GM19239 (cell line): ENCODE results near the gene PHACTR3.

Source experiments
- DNase-seq: peaks from one replicate; pipeline ENCODE4 v3.0.0; 2011; ENCODE audit warnings: low spot score; ENCODE audit not compliant: insufficient read length
- FAIRE-seq: peaks from 2 replicates; lab custom pipeline; 2011; peaks lifted over from hg19 to GRCh38; lab: Jason Lieb, UNC

PHACTR3 gene

DNA sequence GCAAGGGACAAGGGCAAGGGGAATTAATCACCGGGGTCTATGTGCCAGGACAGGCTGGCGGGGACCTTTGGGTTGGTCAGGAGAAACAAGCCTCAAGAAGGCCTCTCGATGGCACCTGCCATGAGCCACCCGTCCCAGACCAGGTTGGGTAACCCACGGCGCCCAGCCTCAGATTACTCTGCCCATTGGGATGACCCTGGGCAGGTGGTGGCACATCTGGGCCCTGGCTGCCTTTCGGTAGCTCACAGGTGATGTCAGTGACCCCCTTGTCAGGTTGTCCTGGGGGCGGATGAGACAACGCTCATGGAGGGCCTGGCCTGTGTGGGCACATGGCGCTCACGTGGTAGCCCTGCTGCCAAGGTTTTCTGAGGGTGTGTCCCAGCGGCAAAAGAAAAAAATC lies 176.9 kb downstream of the PHACTR3 start:
- no peak for FAIRE-seq
- DNase-seq = no peak

DNA sequence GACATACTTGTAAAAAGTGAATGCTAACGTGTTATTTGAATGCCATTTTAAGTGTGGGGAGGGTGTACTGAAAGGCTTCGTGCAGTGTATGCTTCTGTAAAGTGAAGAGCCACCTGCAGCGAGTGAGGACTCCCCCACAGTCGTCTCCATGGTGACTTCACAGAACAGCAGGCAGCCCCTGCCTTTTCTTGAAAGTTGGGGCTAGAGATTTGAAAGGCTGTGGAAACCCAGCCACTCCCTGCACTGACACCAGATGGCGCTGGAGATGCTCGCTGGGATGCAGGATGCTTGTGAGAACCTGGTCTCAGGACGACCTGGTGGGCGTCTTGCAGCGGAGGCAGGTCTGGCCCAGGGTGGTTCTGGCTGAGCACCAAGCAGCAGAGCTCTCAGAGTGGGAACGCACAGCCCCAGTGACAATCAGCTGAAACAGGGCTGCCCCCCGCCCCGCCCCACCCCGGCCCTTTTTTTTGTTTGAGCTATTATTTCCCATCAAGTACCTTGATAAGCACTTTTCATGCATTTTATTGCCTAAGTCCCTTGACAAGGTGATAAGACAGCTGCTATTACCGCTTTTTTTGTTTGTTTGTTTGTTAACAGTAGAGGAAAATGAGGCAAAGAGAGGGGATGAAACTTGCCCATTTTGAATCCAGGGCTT lies 178.8 kb downstream of the PHACTR3 start:
- peak; percentile 63 for DNase-seq
- FAIRE-seq = no peak

DNA sequence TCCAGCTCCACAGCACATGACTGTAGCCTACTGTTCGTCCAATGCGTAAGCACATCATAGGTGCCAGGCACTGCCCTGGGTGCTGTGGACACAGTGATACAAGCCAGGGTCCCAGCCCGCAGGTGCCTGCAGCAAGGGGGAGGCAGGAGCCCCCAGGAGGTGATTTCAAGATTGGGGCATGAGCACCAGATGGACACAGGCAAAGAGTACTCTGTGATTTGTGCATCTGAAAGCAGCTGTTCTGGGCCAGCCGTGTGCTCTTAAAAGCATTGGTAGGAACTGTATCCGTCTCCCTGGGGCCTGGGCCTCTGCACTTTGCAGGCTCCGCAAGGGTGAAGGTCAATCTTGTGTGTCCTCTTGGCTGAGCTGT lies 179.3 kb downstream of the PHACTR3 start:
- DNase-seq (no peak), FAIRE-seq (no peak)

DNA sequence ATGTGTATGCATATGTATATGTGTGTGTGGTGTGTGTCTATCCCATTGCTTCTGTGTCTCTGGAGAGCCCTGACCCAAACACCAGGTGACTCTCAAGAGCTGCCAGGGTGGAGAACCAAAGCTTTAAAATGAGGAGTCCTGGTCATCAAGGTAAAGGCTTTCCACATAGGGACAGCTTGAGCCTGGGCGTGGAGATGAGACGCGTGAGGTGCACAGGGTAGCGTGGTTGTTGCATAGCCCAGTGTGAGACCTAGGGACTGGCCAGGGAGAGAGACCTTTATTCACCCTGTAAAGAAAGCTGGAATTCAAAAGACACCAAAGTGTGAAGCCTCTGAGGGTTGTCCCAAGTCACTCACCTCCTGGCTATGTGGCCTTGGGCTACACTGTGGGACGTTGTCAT lies 180.0 kb downstream of the PHACTR3 start:
- FAIRE-seq (no peak), DNase-seq (no peak)

DNA sequence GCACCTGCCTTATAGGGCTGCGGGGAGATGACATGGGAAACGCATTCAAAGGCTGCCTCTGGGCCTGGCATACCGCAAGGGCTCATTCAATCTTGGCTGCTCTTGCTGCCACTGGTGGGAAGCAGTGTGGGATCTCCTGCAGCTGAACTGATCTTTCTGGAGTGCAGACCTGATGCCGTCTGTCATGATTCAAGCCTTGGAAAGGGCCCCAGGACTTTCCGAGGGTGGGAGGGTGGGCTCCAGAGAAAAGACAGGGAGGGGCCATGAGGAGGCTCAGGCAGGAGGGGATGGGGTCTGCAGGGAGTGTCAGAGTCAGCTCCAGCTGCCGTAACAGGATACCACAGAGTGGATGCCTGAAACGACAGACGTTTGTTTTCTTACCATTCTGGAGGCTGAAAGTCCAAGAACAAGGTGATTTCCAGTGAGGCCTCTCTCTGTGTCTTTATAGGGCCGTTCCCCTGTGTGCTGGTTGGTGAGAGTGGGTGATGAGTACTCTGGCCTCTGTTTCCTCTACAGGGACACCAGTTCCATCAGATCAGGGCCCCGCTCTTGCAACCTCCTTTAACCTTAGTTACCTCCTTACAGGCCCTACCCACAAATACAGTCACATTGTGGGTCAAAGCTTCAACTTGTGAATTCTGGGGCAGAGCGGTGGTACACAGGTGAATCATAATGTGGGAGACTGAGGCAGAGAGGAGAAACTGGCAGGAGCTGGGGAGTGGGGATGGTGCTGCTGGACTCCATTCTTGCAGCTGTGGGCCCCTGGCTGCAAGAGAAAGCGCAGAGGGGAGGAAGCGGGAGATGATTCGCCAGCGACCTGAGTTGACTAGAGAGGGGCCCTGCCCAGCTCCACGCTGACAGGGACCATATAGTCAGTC lies 180.7 kb downstream of the PHACTR3 start:
- DNase-seq = no peak

DNA sequence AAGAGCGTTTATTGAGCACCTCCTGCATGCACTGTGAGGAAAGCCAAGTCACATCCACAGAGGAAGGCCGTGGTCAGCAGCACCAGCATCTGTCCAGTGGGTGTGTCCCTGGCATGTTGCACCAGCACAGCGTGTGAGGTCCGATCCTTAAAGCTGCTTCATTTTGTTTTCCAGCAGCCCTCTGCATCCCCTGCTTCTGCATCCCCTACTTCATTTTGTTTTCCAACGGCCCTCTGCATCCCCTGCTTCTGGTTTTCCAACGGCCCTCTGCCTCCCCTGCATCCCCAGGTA lies 181.3 kb downstream of the PHACTR3 start:
- FAIRE-seq (no peak), DNase-seq (no peak)

More for the DNA sequence above, 180.7 kb downstream of the PHACTR3 start:
- no peak for FAIRE-seq

DNA sequence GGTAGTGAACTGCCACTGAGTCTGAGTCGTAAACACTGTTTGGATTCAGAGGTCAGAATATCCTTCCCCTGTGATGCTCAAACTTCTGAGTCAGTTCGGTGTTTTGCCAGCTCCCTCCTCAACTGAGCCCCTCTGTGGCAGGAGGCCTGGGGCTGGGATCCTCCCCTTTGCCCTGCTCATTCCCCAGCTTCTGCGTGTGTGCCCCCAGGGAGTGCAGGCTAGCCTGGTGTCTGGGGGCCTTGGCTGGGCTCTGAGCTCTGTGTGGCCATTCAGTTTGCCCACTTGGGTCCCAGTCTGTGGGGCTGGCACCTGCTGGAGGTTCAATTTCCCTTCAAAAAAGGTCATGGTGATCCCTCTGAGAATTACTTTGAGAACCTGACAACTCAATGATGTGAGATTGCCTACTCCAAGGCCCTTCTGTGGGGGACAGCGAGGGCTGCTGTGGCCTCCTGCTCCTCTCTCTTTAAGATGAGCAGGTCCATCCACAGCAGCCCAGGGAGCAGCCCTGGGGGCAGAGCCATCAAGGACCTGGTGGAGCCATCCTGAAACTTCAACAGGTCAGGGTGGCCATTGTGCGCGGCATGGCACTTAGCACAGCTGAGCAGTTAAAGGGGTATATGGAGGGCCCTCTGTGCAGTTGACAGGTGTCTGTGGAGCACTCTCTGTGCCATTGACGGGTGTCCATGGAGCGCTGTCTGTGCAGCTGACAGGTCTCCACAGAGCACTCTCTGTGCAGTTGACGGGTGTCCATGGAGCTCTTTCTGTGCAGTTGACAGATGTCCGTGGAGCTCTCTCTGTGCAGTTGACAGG lies 181.9 kb downstream of the PHACTR3 start:
- DNase-seq (no peak), FAIRE-seq (no peak)

DNA sequence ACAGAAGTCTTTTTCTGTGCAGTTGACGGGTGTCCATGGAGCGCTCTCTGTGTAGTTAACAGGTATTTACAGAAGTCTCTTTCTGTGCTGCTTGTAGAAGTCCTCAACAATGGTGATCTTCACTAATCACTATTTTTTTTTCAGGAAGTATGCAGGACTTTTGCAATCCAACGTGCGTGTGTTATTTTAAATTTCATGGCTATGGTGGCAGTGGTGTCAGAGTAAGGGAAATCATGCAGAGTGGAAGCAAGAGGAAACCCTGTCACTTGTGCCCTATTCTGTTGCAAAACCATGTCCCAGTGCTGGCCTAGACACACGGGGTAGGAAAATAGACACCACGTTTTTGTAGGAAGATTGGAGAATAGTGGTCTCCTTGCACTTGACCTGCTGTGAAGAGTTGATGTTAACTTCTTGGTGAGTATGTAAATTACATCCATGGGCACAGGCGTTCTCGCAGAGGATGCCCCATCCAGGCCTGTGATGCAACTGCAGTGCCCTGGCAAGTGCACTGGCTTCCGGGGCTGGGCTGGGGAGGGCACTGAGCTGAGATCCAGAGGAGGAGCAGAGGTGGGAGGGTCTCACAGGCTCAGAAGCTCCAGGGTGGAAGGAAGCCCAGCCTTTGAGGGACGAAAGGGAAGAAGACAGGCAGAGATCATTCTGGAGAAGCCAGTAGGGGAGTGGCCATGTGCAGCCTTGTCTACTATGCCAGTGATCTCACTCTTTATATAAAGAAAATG lies 182.6 kb downstream of the PHACTR3 start:
- no peak for FAIRE-seq

DNA sequence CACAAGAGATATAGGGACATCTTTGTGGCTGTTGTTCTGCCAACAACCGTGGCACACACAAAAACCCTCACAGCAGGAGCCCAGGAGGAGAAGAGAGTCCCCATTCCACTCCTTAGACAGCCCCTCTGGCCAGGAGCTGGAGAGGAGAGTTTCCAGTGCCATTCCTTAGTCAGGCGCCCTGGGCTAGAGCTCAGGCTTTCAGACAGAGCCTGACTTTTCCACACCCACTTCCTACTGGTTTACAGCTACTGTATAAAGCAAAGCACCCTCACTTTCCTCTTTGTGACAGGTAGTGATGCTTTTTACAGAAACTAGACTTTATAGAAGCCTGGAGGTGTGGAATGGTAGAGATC lies 183.2 kb downstream of the PHACTR3 start:
- FAIRE-seq = no peak

More for the DNA sequence above, 182.6 kb downstream of the PHACTR3 start:
- DNase-seq = no peak

DNA sequence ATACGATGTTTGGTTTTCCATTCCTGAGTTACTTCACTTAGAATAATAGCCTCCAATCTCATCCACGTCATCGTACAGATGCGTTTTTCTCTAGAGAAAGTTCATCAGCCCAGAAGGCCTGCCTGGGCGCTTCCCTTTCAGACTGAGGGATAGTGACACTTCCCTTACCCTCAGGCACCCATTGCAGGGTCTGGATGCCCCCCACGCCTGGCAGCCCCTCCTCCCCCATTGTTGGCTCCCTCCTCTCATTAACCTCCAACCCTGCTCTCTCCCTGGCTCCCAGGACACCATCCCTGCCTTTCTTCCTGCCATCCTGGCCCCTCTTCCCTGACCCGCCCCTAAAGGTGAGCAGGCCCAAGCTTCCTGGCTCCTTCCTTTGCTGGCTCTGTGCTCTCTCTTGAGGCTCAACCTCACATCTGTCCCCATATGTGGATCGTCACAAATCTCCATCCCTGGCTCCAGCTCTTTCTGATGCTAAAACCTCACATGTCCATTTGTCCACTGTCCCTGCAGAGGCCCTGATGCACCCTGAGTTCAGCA lies 183.9 kb downstream of the PHACTR3 start:
- no peak for DNase-seq
- no peak for FAIRE-seq

More for the DNA sequence above, 183.2 kb downstream of the PHACTR3 start:
- DNase-seq = no peak

DNA sequence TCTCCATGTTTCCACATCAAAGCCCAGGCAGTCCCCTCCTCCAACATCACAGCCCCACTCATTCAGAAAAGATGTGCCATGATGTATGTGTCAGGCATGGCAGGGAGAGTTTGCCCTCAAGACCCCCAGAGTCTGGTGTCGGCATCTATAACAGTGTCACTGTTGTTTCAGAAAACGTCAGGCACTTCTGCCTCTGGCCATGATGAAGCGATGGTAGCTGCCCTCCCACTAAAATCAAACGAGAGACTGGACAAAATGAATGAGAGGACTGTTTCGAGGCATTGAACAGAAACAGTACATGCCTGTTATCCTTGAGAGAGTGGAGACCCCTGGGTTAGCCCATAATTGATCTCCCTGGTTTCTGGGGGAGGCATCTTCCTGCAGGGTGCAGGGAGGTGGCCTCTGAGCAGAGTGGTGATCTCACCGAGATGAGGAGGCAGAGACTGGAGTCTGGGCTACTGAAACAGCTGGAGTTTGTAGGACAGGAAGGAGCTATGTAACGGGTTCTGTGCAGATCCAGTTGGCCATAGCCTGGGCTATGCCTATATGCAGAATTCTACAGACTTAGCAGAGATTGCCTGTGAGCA lies 184.6 kb downstream of the PHACTR3 start:
- FAIRE-seq (no peak), DNase-seq (no peak)

DNA sequence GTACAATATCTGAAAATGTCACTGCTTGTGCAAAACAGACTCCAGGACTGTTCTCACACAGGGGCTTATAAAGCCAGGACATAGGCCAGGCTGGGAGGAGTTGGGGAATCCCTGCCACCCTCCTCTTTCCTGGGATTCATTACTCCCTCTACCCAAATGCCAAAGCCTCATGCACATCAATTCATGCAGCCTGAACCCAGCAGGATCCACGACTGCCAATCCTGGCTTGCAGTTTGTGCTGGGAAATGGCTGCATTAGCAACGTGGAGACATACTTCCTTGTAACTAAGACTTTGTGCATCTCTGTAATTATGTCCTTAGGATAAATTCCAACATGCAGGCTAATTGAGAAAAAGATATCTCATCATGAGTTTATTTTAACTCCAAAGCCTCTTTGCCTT lies 185.3 kb downstream of the PHACTR3 start:
- FAIRE-seq = no peak
- DNase-seq = no peak

DNA sequence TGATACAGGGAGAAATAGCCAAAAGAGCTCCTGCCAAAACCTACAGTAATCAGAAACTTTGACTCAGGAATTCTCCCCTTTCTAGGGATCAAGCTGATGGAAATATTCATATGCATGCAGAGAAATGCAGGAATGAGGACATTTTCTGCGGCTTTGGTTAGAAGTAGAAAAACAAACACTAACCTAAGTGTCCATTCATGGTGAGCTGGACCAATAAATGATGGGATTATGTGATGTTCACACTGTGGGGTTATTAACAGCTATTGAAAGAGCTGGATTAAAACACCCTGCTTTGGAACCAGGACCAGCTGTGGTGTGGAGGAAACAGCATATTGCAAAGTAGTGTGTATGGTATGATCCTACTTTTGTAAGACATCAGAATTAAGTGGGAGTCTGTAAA lies 186.0 kb downstream of the PHACTR3 start:
- no peak for FAIRE-seq
- DNase-seq = no peak

DNA sequence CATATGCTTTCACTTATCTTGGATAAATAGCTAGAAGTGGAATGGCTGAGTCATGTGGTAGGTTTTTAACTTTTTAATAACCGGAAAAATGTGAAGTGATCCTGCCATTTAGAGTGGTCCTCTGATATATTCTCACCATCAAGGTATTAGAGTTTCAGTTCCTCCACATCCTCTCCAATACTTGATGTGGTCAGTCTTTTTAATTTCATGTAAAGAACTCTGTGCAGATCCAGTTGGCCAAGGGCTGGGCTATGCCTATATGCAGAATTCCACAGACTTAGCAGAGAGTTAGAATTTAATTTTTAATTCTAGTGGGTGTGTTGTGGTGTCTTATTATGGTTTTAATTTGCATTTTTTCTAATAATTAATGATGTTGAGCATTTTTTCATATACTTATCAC lies 188.0 kb downstream of the PHACTR3 start:
- no peak for DNase-seq
- FAIRE-seq = no peak

DNA sequence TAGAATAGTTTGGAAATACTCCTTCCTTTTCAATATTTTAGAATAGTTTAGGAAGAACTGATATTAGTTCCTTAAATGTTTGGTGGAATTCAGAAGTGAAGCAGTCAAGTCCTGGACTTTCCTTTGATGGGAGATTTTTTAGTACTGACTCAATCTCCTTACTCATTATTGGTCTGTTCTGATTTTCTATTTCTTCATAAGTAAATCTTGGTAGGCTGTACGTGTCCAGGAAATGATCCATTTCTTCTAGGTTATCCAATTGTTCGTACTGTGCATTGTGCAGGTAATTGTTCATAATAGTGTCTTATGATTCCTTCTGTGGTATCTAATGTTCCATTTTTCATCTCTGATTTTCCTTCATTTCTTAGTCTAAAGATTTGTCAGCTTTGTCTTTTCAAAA lies 190.2 kb downstream of the PHACTR3 start:
- FAIRE-seq = no peak
- no peak for DNase-seq

DNA sequence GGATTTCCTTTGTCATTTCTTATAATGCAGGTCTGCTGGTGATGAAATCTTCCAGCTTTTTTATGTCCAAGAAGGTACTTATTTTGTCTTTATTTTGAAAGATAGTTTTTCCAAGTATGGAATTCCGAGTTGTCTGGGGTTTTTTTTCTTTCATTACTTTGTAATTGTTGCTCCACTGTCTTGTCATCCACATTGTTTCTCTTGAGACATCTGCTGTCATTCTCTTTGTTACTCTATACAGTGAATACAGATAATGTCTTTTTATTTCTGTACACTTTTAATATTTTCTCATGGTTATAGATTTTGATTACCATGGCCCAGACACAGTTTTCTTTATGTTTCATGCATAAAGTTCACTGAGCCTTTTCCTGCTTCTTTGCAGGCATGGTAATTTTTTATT lies 196.0 kb downstream of the PHACTR3 start:
- DNase-seq = no peak
- no peak for FAIRE-seq

DNA sequence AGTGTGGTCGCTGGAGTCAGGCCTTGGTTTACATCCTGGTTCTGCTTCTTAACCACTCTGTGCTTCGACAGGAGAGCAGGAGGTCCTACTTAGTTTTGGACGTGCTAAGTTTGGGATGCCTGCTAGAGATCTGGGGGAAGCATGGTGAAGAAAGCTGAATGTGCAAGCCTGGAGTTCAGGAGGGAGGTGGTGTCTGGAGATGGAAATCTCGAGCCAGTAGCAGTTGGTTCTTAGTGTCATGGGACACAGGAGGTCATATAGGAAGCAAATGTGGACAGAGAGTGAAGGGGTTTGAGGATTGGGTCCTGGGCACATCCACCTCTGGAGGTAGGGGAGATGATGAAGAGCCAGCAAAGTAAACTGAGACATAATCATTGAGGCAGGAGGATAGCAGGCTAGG lies 197.7 kb downstream of the PHACTR3 start:
- FAIRE-seq = no peak

DNA sequence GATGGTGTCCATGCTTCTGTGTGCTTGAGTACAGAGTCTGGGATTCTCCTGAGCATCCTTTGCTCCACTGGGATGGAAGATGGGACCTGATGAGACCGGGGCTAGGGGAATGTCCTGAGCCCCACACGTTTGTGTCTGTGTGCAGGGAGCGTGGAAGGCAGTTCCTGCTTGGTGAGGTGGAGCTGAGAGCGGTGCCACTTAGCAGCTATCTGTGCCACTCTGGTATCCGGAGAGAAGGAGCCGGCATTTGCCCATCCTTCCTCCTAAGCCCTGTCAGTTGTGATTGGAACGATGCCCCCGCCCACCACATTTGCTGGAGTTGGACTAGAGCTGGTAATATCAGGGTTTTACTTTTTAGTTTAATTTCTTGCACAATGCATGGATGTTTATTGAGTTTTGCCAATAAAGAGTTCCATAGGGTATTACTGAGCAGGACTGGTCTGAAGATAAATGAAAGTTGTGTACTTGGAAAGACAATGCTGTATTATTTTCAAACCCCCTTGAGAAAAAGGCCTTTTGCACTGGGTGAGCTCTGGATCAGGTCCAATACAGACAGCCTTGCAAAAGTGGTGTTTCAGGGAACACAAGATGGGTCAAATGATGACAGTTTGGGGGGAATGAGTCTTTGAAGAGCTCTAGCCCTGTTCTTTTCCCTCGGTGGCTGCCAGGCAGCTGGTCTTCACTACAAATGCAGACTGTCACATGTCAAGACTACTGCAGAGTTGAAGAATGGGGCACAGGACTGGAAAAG lies 198.3 kb downstream of the PHACTR3 start:
- FAIRE-seq (no peak), DNase-seq (no peak)

More for the DNA sequence above, 197.7 kb downstream of the PHACTR3 start:
- no peak for DNase-seq

DNA sequence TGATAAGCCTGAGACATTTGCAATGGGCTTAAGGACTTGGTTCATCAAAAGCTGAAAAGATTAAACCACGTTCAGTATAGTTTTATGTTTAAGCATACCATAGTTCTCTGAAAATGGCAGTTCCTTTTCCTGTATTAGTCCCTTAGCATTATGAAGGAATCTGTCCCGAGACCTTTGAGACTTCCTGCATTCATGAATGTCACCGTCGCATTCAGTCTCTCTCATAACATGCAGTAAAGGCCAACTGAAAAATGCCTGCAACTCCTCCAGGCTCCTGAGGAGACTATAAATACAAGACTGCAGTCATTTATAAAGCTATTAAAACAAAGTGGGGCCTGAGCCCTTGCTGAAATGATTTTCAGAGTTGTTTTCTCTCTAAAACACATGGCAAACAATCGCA lies 200.0 kb downstream of the PHACTR3 start:
- DNase-seq (no peak), FAIRE-seq (no peak)
